Activated T-cell treated with anti-CD3 and anti-CD28 coated beads for 24 hours (primary cell): ENCODE data around the gene EAF1.
"Not testable (repeated sequence)": the region's sequence is repeated elsewhere in the genome, so short reads cannot be mapped to it uniquely, and the experiment has no call there.

Experiments
- DNase-seq: peaks from one replicate; pipeline ENCODE4 v3.0.0-alpha.2; 2020; ENCODE audit warnings: low read depth

The EAF1 gene

GRCh38 chr3:15452156-15452555 is 24.8 kb downstream of the EAF1 start:
- no peak for DNase-seq

GRCh38 chr3:15452961-15453360 is 25.6 kb downstream of the EAF1 start:
- no peak for DNase-seq

- no peak for DNase-seq
Observed at GRCh38 chr3:15453501-15453900, 26.1 kb downstream of the EAF1 start.

GRCh38 chr3:15453991-15454625 is 26.7 kb downstream of the EAF1 start:
- no peak for DNase-seq

- no peak for DNase-seq
Observed at GRCh38 chr3:15454965-15455364, 27.6 kb downstream of the EAF1 start.

- no peak for DNase-seq
Observed at GRCh38 chr3:15455756-15456155, 28.4 kb downstream of the EAF1 start.

- no peak for DNase-seq
Observed at GRCh38 chr3:15456321-15456720, 28.9 kb downstream of the EAF1 start.

GRCh38 chr3:15456915-15457314 is 29.5 kb downstream of the EAF1 start:
- DNase-seq = not testable (repeated sequence)

GRCh38 chr3:15458212-15458780 is 30.9 kb downstream of the EAF1 start:
- no peak for DNase-seq

- no peak for DNase-seq
Observed at GRCh38 chr3:15460891-15461531, 33.6 kb downstream of the EAF1 start.

- no peak for DNase-seq
Observed at GRCh38 chr3:15462451-15462850, 35.1 kb downstream of the EAF1 start.

- DNase-seq = no peak
Observed at GRCh38 chr3:15465876-15466585, 38.6 kb downstream of the EAF1 start.

GRCh38 chr3:15467227-15468181 is 40.1 kb downstream of the EAF1 start:
- DNase-seq = no peak

- DNase-seq = no peak
Observed at GRCh38 chr3:15470261-15470660, 42.9 kb downstream of the EAF1 start.

- DNase-seq = no peak
Observed at GRCh38 chr3:15470849-15471248, 43.5 kb downstream of the EAF1 start.

- DNase-seq = no peak
Observed at GRCh38 chr3:15471861-15472260, 44.5 kb downstream of the EAF1 start.

- DNase-seq = no peak
Observed at GRCh38 chr3:15475161-15475560, 47.8 kb downstream of the EAF1 start.

GRCh38 chr3:15476378-15476777 is 49.0 kb downstream of the EAF1 start:
- DNase-seq = no peak

GRCh38 chr3:15477951-15478639 is 50.7 kb downstream of the EAF1 start:
- no peak for DNase-seq

- no peak for DNase-seq
Observed at GRCh38 chr3:15478640-15478979, 51.2 kb downstream of the EAF1 start.
